HUDEP-2 (cell line): Measurements from ENCODE around the gene ZBTB16.

Experiments
- DNase-seq, 76 experiments: peaks; one replicate each; lab custom pipeline; 2025; ENCODE audit not compliant: unreplicated experiment in 76 of 76; lab: John Stamatoyannopoulos, UW

The ZBTB16 gene

DNA sequence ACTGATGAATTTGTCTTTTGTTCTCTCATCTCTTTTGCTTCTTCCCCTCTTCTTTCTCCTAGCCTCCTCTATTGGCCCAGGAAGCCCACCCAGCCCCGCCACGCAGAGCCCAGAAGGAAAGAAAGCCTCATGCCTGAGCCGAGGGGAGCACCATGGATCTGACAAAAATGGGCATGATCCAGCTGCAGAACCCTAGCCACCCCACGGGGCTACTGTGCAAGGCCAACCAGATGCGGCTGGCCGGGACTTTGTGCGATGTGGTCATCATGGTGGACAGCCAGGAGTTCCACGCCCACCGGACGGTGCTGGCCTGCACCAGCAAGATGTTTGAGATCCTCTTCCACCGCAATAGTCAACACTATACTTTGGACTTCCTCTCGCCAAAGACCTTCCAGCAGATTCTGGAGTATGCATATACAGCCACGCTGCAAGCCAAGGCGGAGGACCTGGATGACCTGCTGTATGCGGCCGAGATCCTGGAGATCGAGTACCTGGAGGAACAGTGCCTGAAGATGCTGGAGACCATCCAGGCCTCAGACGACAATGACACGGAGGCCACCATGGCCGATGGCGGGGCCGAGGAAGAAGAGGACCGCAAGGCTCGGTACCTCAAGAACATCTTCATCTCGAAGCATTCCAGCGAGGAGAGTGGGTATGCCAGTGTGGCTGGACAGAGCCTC is 3.8 kb downstream of the ZBTB16 start:
- no peak for DNase-seq

DNA sequence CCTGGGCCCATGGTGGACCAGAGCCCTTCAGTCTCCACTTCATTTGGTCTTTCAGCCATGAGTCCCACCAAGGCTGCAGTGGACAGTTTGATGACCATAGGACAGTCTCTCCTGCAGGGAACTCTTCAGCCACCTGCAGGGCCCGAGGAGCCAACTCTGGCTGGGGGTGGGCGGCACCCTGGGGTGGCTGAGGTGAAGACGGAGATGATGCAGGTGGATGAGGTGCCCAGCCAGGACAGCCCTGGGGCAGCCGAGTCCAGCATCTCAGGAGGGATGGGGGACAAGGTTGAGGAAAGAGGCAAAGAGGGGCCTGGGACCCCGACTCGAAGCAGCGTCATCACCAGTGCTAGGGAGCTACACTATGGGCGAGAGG is 4.3 kb downstream of the ZBTB16 start:
- no peak for DNase-seq

DNA sequence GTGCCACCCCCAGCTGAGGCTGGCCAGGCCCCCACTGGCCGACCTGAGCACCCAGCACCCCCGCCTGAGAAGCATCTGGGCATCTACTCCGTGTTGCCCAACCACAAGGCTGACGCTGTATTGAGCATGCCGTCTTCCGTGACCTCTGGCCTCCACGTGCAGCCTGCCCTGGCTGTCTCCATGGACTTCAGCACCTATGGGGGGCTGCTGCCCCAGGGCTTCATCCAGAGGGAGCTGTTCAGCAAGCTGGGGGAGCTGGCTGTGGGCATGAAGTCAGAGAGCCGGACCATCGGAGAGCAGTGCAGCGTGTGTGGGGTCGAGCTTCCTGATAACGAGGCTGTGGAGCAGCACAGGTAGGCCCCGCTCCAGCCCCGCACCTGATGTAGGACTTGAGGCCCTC is 4.7 kb downstream of the ZBTB16 start:
- no peak for DNase-seq

DNA sequence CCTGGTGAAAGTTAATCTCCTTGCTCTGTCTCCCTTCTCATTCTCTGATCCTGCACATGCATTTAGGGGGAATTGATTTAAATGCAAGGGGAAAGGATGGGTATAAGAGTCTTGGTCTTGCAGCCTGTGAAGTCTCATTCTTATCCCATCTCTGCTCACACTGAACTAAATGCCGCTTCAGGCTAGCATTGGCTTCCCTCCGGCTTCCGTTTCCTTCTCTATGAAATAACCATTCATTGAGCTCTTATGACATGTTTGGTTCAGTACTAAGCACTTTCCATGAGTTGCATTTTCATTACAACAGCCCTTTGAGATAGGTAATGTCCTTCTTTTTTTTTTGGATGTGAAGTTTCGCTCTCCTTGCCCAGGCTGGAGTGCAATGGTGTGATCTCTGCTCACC is 5.6 kb downstream of the ZBTB16 start:
- no peak for DNase-seq

DNA sequence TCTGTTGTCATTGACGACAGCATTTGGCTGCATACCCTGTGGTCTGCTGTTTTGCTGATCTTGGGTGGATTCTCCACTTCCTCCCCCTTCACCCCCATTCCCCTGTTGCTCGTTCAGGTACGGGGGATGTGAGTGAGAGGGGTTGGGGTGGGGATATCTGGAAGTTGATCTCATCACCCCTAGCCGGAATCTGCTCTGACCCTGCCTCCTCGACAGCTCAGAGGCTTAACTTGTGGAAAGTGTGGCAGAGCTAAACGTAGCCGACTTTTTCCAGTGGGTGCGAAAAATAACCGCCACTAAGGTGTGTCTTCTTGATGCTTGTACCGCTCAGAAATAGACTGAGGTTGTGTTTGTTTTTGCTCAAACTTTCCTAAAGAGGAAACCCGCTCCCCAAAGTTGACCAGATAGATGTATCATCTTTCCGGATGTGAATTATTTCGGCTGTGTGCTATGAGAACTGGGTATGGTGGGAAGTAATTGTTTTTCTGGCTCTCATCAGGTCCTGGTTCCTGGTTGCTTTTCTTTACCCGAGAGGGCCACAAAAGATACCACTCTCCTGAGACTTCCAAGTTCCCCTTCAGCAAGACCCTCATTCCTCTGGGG is 6.6 kb downstream of the ZBTB16 start:
- DNase-seq: no peak

DNA sequence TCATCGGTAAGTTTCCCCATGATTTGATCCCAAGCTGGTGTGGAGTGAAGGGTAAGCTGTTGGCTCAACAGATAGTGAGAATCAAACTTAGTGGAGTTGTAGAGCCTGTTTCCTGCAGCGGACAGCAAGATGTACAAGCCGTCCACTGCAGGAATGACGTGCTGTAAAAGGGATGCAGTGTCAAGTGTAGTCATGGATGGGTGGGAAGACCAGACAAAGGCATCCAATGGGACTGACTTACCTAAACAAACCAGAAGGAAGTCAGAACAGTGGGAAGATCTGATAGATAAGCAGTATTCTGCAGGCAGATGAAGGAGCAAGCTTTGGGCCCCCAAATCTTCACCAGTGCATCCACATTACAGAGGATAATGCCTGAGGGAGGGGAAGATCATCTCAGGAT is 8.8 kb downstream of the ZBTB16 start:
- no peak for DNase-seq

DNA sequence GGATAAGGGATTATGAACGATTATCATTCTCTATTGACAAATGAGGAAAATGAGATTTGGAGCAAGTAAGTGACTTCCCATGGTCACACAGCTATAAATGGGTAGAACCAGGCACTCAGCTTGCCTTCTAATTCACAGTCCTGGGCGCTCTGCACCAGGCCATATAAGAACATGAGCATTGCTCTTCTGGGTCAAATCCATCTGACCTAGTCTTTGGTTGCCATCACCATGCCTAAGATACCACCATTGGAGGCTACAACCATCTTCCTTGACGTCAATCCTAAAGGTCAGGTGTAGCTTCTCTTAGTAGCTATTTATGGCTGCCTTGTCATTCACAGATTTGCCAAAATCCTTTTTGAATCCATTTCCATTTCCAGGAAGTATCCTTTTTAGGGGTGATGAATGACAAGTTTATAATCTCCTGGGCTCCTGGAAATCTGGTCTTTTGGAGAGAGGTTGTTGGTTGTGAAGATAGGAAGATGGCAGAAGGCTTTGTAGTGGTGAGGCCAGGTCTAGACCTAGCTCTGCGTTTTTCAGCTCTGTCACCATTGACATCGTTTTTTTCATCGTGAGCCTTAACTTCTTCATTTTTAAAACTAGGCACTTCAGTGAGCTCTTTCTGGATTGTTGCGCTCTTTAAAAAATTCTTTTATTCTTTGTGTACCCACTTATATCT is 11.1 kb downstream of the ZBTB16 start:
- no peak for DNase-seq

DNA sequence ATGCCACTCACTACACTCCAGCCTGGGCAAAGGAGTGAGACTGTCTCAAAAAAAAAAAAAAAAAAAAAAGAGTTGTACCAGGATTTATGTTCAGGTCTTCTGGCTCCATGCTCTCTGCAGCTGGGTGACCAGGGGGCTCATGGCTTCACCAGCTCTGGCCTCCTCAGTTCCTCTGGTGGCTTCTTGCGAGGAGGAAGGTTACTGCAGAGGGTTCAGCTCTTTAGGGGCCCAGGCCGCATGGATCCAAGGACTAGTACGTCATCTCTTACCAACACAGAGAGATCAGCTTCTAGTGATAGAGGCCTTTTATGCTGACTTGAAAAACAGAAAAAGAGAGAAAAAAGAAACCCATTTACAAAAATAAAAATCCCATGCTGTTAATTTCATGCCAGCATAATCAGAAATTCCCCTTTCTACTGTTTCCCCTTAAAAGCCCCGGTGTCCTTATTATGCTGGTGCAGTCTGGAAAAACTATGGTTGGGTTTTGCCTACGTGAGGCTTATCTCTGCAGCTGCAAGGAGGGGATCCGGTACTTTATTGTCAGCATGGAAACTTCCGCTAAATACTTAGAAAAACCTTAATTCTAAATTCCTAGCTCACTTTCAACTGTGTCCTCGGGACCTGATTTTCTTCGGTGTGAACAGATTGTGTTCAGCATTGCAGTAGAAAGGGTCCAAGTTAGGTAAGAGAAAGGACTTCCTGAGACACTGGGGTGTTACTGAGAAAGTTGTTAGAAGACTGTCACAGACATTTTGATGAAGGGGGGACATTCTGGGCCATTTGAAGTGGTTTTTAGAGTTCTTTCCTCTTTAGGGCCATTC is 13.7 kb downstream of the ZBTB16 start:
- DNase-seq: peak in 1 of 76 experiments; percentile 11

DNA sequence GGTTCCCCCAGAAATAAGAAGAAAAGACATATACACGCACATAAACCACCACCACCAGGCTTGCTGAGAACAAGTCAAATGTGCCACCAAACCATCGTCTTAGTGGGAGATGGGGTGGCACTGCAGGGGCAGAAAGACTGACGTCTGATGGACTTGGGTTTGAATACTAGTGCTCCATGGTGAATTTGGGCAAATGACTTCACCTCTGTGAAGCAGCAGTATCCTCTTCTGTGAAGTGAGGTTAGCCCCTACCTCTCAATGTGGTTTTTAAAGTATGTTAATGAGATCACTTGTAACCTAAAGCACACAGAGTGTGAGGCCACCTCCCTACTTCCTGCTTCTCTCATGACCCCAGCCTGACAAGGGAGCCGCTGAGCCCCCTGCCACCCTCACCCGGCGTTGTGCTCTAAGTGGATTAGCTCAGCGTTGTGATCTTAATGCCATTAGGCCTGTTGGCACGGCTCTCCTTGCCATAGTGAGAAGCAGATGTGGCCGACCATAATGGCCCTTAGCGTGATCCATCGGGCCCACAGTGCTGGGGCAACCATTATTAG is 14.4 kb downstream of the ZBTB16 start:
- DNase-seq: no peak

DNA sequence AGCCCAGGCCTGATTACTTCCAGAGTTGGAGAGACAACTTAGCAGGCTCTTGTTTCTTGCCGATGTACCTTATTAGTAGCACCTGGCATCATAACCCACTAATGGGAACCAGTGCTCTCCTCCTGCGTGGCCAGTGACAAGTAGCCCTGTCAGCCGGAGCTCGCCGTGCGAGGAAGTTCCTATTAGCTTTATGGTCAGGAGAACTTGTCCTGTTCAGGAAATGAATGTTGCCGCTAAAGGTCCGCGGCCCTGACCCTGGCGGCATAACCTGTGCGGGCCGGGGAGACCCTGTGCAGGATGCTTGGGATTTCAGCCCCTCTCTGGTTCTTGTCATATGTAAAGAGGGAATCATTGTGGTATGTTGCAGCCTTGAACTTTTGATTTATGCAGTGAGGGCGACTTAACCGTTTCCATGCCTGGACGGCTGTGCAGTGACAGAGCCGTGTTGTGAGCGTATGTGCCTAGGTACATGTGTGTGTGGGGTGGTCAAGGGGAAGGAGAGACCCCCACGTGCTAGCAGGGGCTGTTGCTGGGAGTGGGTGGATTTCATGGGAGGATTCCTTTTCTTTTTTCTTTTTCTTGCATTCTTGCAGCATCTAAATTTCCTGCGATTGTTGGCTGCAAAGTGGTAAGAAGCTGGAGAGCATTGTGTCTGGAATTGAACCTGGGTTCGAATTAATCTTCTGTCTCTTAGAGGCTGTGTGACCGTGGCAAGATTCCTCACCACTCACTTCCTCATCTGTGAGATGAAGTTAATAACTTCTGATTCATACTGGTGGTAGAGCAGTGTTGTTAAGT is 15.2 kb downstream of the ZBTB16 start:
- DNase-seq: no peak

DNA sequence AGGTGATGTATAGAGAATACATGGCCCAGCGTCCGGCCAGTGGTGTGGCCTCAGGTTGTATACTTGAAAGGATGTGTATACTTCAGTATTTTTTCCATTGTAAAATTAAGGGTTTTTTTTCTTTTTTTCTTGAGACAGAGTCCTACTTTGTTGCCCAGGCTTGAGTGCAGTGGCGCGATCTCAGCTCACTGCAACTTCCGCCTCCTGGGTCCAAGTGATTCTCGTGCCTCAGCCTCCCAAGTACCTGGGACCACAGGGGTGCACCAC is 15.8 kb downstream of the ZBTB16 start:
- DNase-seq: no peak

DNA sequence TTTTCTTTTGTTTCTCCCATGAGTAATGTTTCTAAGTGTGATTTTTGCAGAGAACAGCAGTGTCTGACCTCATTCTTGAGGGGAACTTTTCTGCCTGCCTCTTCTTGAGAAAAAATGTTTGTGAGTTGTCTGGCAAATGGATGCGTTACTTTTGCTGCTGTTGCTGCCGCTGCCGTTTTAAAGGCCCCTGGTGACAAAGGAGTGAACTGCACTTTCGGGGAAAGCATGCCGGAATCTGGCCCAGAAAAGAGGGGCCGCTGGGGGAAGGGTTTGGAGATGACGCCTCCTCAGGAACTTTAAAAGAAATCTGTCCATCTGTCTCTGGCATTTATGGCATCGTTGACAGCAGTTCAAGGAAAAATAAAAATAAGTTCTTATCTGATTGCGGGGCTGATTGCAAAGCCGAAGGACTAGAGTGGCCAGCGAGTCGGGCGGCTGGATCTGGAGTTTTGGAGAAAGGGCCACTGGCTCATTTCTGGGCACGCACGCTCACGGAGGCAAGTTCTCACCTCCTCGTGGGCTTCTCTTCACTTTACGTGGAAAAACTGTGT is 16.5 kb downstream of the ZBTB16 start:
- peak in 12 of 76 experiments; percentile 7 to 27 (median 14) for DNase-seq

DNA sequence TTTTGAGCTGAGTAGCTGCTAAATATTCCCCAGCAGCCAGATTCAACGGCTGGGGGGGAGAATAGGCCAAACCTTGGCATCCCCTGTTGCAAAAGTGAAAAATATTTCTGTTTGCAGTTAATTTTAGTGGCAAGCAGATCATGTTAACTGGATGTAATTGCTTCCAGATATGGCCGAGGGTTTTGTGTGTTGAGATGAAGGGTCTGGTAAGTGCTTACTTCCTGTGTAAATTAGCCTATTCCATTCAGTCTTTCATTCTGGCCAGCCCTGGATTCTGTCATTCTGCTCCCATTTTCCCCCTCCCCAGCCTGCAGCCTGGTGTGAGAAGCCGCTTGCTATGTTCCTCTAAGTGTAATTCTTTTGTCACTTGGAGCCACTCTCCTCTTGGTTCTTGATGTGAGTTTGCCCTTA is 17.4 kb downstream of the ZBTB16 start:
- no peak for DNase-seq

DNA sequence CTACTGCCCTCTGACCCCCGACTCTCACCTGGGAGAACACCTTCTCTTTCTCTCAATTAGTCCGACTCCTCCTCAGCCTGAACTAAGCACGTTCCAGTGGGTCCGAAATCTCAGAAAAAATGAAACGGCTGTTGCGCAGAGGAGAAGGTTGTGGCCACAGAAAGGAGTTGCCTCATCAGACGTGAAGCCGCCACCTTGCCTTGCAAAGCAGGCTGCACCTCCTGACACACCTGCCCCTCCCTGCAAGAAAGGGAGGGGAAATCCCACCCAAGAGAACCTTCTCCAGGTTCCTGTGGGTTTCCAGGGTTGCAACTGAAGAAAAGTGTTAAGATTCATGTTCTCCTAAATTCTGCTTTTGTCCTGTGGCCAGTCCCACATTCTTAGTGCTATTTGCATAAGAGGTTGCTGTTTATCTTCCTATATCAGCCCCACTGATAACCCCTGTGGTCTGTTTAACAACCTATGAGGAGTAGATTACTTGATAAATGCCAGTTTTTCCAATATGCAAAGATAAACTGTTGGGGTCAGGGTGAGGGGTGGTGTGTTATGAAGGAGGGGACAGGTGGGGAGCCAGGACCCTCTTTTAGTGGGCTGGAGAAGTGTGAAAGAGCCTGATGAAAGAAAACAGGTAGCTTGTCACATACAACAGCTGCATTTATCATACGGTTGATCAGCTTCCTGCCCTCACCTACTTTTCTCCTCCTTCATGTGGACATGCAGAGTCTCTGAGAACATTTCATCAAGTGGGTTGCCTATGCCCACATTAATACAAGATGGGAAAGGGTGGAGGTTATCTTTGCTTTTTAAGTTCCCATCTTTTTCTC is 18.2 kb downstream of the ZBTB16 start:
- DNase-seq: no peak

DNA sequence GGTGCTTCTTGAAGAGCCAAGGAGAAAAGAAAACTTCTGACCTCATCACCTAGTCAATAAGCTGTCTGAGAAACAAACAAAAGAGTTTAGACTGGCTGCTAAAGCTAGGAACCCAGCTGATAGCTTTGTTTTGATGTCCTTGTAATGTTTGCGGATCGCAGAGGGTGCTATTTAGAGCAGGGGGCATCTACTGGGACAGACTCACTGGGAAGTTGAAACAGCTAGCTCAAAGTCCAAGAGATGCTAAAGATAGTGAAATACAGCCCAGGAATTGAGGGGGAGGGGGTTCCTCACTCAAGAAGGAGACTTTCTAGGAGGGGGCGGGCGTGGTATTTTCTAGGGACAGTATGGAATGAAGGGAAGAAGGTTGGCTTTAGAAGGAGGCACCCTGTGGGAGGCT is 18.9 kb downstream of the ZBTB16 start:
- DNase-seq: no peak

DNA sequence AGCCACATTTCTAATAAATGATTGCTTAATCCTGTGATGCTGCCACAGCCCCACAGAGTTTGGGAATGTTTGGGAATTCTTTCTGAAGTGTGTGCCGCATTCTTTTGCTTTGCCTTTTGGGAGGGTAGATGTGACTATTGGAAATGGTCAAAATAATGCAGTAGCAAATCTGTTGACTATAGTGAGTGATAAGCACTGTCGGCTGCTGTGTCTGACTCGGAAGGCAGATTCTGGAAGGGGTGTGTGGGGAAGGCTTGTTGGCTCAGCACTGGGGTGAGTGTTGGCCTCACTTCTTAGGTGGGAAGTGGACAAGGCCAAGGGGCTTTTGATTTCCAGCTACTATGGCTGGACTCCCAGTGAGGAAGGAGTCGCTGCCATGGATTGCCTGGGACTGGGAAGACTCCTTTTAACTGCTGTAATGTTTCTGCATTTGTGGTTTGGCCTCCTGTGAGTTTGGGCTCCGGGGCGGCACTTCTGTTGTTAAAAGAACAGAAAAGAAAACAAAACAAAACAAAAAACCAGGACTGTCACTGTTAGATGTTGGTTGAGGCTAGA is 20.1 kb downstream of the ZBTB16 start:
- peak in 3 of 76 experiments; percentile 9 to 23 (median 10) for DNase-seq

DNA sequence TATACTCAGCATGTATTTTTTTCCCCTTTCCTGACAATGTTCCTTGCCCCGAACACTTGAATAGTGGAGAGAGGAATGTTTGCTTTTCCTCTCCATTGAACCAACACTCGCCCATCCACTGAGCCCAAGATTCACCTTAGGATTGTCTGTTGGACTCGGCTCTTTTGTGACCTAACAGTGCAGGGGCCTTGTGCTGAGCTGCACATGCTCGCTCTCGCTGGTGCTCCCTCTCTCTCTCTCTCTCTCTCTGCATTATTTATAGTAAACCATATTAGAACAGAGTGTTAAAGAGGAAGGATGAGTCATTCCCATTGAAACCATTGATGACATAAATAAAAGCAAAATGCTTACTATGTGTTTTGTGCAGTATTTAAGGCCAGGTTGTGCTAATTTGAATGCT is 20.7 kb downstream of the ZBTB16 start:
- peak in 1 of 76 experiments; percentile 10 for DNase-seq

DNA sequence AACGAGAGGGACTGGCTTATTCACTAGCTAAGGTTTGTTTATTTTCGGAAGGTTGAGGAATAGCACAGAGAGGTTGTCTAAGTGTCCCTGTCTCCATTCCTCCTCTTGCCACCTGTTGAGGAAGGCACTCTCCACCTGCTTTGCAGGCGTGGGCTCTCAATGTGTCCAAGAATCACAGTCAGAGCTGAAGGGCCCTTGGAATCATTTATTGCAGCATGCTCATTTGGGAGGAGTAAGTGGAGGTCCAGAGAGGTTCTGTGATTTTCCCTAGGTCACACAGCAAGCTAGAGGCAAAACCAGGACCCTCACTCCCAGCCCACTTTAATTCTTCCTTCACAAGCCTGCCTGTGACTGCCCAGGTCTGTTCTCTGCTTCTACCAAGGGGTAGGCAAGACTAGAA is 21.3 kb downstream of the ZBTB16 start:
- no peak for DNase-seq
